Activated CD4-positive, alpha-beta T cell treated with anti-CD3 and anti-CD28 coated beads, Interleukin-2, Interleukin-4, amounts not matched to agents 100 ng/mL and 50 ng/mL, durations not matched to agents 16 hours and 8 hours (primary cell): ENCODE data around the gene OR2J1.
"Not testable (repeated sequence)": the region's sequence is repeated elsewhere in the genome, so short reads cannot be mapped to it uniquely, and the experiment has no call there.

Experiments
- DNase-seq: peaks from one replicate; pipeline ENCODE4 v3.0.0-alpha.2; 2020; ENCODE audit warnings: low spot score

OR2J1 gene

GRCh38 chr6:29099190-29099589 lies at the start of gene OR2J1:
Gene OR2J1 (plus strand): TSS chr6:29099490. CDS start chr6:29100943, 1,453 bp downstream.
- DNase-seq: no peak

GRCh38 chr6:29051680-29052079 lies 47.6 kb upstream of the OR2J1 start:
- no peak for DNase-seq

DNA sequence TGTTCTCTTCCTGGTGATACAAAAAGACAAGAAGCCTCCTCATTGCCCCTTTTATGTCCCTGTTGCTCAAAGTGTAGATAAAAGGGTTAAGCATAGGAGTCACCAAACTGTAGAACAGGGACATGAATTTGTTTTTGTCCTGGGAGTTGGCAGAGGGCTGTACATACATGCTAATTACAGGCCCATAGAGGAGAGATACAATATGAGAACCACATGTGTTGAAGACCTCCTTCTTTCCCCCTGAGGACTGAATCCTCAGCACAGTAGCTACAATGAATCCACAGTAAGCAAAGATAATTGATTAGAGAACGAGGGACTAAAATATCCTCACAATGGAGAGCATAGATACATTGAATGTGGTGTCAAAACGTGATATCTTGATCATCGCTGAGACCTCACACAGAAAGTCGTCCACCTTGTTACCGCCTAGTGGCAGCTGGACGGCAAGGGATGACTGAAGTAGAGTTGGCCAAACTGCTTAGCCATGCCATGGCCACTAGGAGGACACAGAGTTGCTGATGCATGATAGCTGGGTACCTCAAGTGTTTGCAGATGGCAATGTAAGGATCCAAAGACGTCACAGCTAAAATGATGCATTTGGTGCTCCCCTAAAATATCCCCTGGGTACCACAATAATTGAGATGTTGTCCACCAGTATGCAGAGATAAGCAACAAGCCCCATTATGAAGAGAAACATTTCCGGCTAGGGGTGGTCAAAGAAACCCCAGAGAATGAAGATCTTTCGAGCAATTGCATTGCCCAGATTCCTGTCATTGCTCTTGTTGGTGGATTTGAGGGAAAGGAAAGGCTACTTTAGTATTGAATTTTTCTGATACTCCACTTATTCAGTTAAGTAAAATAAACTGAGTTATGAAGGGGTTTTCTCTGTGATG lies 27.2 kb upstream of the OR2J1 start:
- peak; percentile 3 for DNase-seq

DNA sequence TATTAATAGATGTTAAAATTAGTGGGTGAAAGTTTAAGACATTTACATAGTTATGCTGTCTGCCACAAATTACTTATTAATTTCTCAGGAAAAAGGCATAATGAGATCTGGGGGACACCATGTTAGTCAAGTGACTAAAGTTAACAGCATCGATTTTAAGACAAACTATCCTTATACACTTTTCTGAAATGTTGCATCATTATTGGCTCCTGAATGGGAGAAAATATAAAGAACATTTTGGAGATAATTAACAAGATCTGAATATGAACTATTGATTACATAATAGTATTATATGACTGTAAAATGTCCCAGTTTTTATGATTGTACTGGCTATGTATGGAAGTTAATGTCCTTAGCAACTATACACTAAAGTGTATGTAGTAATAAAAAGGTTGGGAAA lies 20.1 kb upstream of the OR2J1 start:
- no peak for DNase-seq

DNA sequence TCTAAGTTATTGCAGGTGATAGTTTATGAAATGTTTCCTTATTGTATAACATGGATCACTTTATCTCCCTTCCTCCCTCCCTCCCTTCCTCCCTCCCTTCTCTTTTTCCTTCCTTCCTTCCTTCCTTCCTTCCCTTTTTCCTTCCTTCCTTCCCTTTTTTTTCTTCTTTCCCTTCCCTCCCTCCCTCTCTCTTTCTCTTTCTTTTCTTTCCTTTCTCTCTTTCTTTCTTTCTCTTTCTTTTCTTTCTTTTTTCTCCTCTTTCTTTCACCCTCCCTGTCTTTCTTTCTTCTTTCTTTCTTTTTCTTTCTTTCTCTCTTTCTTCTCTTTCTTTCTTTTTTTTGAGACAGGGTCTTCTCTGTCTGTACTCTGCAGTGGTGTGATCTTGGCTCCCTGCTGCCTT lies 18.0 kb upstream of the OR2J1 start:
- DNase-seq: no peak

GRCh38 chr6:29082457-29082856 lies 16.8 kb upstream of the OR2J1 start:
- DNase-seq: no peak

DNA sequence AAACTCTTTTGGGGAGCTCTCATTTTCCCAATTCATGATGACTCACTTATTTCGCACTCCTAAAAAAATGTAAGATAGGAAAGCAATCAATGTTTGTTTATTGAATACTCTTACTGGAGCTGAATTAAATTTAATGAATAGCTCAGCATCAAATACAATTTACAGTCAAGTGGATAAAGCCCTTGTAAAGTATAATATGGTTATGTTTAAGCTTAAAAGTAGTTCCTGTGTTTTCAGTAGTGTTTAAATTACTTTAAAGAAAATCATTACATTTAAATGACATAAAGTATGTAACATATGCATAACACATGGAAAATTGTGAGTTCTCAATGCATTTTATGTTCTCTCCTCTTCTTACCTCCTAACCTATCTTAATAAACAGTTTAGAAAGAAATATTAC lies 12.1 kb upstream of the OR2J1 start, which contains the start of gene OR2B3:
OR2B3 (minus strand) TSS at position 101 of the 400 bp plus-strand sequence; CDS start at position 36, 65 bp downstream.
- no peak for DNase-seq

DNA sequence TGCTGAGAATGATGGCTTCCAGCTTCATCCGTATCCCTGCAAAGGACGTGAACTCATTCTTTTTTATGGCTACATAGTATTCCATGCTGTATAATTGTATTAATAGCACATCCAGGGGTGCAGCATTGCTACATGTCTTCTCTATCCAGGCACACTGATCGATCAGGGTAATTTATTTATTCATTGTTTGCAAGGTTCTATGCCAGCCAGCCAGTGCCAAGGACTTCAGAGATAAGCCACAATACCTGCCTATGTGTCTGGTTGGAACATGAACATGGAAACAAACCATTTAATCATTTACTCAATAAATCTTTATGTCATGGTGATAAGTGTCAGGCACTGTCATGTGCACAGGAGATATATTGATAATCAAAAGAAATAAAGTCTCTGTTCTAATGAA lies 6.3 kb upstream of the OR2J1 start:
- DNase-seq: no peak

DNA sequence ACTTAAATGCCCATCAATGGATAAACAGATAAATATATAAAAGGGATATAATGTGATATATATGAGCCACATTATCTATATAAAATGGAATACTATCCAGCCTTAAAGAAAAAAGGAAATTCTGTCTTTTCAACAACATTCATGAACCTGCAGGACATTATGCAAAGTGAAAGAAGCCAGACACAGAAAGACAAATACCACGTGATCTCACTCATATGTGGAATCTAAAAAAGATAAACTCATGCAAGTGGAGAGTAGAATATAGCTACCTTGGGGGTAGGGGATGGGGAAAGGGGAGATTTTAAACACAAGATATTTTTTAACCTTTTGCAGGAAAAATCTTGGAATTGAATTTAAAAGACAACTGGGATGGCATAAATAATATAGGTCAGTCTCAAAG lies 1.5 kb upstream of the OR2J1 start:
- DNase-seq: no peak

- DNase-seq: no peak
Measured at GRCh38 chr6:29107758-29108157, 8.5 kb downstream of the OR2J1 start, which contains the start of gene OR2J3. Gene OR2J3 (plus strand): TSS chr6:29108058. CDS start chr6:29111891, 3,833 bp downstream.

GRCh38 chr6:29112135-29112534 lies 12.8 kb downstream of the OR2J1 start:
- DNase-seq: no peak

- not testable (repeated sequence) for DNase-seq
Measured at GRCh38 chr6:29114964-29115363, 15.7 kb downstream of the OR2J1 start.

DNA sequence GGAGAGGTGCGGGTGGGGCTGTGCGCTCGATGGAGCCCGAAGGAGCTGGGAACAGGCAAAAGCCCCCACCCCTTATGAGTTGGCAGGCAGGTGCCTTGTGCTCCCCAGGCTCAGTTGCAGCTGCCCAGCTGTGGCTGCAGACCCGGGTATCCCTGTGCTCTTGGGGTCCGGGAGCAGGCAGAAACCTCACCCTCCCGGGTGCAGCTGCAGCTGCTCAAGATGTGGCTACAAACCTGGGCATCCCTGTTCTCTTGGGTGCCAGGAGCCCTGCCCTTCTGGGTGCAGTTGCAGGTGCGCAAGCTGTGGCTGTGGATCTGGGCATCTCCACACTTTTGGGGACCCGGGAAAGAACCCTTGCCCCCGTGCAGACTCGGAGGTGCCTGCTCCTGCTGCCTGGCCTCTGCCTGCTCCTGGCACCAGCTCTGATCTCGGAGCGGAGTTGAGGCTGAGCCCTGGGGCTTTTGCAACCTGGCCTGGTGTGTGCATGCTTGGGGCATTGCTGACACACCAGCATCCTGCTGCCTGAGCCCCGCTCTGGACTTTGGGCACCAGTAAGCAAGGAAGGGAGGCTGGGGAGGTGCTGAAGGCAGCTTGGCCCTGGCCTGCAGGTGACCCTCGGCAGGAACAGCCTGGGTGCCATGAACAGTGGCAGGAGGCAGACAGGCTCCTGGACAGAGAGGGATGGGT lies 30.2 kb downstream of the OR2J1 start:
- no peak for DNase-seq

GRCh38 chr6:29130644-29131043 lies 31.4 kb downstream of the OR2J1 start:
- no peak for DNase-seq

DNA sequence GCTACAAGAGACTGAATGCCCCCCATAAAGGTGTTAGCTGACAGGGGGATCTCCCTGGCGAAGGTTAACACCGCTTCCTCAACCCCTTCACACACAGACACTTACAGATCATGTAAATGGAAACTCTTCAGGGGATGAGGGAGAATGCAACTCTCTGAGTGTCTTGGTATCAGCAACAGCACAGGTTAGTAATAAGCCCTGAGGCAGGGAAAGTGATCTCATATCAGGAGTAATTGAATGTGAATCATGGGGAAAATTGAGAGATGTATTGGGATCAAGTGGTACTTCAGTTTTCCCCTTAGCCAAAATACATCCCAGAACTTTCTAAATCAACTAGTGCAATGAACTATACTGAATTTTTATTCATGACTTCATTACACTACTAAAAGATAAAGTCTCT lies 32.4 kb downstream of the OR2J1 start:
- no peak for DNase-seq

DNA sequence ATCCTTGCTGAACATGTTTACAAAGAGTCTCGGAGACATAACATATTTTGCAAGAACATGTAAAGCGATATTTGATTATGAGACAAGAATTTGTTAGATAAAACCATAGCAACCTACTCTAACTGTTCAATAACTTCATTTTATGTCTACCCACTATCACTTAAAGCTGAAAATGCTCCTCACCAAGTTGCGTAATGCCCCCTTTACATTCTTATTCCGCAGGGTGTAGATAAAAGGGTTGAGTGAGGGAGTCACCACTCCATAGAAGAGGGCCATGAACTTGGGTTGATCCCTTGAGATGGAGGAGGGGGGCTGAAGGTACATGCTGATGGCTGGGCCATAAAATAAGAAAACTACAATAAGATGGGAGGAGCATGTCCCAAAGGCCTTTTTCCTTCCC lies 38.4 kb downstream of the OR2J1 start:
- DNase-seq: no peak

GRCh38 chr6:29141606-29142005 lies 42.3 kb downstream of the OR2J1 start:
- DNase-seq: no peak

DNA sequence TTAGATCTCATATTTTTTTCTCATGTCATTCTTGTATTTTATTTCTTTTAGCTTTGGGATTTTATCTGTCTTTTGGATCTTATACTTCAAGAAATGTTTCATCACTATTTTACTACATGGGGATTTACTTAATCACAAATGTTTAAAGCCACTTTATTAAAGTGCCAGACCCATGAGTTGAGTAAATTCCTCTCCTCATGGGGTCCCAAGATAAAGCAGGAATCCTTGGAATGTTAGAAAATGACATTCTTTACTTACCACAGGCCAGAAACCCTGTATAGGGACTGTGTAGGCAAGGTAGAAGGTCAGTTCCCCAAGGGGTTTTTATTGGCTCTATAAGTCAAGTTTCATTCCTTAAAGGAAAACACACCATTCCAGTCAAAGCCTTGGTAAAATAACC lies 43.0 kb downstream of the OR2J1 start:
- DNase-seq: no peak

GRCh38 chr6:29146179-29146578 lies 46.9 kb downstream of the OR2J1 start:
- DNase-seq: no peak

DNA sequence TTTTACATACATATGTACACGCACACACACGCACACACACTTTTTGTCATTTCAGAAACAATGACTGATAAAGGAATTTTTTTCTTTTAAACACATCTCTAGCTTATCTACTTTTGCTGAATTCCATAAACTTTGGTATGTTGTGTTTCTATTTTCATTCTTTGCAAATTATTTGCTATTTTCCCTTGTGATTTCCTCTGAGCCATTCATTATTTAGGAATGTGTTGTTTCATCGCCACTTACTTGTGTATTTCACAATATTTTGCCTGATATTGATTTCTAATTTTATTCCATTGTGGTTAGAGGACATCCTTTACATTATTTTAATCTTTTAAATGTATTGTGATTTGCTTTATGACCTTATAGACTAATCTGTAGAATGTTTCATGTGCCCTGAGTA lies 47.8 kb downstream of the OR2J1 start:
- DNase-seq: no peak

- not testable (repeated sequence) for DNase-seq
Measured at GRCh38 chr6:29149444-29149843, 50.2 kb downstream of the OR2J1 start.
